Measurements from ENCODE around the gene SORCS2.

SORCS2 gene

DNA sequence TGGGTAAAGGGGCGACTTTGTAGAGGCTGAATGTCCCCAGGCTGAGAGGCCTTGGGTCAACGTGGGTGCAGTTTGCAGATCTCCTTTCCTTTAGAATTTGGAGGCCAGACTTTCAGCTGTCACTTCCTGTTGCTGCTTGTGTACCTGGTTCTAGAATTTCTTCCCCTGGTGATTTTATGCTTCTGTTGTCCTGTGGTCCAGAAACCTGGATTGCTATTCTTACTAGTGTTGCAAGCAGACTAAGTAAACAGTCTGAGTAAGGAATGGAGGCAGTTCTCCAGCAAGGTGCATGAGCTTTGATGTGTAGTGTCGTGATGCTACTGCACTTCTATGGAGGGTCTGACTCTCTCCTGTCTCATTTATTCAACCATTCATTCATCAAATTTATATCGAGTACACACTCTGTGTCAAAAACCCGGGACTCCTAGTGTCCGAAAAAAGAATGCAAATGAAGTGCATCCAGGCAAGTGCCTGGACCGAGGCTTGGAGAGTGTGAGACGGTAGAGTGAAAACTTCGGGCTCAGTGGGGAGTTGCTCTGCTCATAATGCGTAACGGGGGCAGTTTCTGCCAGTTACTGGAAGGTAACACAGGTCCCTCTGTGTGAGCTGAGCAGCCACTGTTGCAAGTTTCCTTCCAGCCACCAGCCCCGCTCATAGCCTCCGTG, 83.3 kb downstream of the SORCS2 start:
- POLR2A ChIA-PET (ENCODE audit: low non-redundant PET) = no interaction called here
- CTCF ChIA-PET = no interaction called here
- H3K27ac ChIP-seq = no peak overlapping the region

DNA sequence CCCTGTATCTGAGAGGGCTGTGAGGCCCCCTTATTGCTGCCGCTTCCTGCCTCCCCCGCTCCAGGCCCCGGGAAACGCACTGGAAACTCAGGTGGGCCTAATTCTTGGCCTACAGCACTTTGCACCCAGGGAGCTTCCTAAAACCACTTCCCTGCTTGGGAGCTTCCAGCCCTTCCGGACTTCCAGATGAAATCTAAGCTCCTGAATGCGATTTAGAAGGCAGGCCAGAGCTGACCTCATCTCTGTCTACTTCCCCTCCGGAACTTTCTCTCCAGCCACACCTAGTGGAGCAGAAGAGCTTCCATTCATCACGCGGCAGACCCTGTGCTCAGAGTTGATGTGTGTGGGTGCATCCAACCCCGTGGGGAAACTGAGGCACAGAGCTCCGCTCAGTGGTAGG, 84.2 kb downstream of the SORCS2 start:
- ChIA-PET CTCF (interaction anchor here (0.5 kb wide), 1 partner anchor 1477 kb away, joined by 4 read pairs; no protein-coding TSS in a partner anchor), POLR2A (ENCODE audit: low non-redundant PET) (no interaction called here)
- TF ChIP-seq, protein P1, sequence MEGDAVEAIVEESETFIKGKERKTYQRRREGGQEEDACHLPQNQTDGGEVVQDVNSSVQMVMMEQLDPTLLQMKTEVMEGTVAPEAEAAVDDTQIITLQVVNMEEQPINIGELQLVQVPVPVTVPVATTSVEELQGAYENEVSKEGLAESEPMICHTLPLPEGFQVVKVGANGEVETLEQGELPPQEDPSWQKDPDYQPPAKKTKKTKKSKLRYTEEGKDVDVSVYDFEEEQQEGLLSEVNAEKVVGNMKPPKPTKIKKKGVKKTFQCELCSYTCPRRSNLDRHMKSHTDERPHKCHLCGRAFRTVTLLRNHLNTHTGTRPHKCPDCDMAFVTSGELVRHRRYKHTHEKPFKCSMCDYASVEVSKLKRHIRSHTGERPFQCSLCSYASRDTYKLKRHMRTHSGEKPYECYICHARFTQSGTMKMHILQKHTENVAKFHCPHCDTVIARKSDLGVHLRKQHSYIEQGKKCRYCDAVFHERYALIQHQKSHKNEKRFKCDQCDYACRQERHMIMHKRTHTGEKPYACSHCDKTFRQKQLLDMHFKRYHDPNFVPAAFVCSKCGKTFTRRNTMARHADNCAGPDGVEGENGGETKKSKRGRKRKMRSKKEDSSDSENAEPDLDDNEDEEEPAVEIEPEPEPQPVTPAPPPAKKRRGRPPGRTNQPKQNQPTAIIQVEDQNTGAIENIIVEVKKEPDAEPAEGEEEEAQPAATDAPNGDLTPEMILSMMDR (conservative IDR thresholded peaks at IDR 0.05; ENCODE audit: low read depth) = no peak
- no peak overlapping the region for H3K27ac ChIP-seq
- DNase-seq (ENCODE audit: low spot score) = no peak

More for the DNA sequence above, 83.3 kb downstream of the SORCS2 start:
- no peak for DNase-seq (ENCODE audit: low spot score)
- TF ChIP-seq, protein P1 (conservative IDR thresholded peaks at IDR 0.05; ENCODE audit: low read depth) = no peak

DNA sequence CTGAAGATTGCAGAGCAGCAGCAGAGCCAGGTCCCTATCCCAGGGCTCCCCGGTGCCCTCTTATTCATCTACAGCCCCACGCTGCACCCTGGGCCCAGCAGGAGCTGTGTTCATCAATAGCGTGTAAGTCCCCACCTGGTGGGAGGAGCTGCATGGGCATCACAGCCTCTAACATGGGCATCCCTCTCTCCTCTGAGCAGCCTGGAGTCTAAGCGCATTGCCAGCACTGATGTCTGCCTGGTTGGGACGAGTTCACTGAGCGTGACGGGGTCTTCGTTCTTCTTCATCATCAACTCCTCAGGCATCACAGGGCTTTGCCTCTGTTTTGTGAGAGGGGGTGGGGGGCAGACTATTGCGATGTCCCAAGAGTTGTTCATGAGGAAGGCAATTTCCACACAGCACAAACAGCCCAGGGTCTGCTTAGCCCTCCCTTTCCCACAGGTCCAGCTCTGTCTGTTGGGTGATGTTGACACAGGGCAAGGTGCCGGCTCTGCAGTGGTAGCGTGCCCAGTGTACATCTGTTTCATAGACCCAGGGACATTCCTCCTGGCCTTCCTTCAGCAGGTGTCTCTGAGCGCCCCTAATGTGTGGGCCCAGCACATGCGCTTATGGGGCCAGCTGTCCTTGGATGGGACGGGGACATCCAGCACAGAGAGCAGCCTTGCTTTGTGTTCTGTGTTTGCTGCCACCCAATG, 85.9 kb downstream of the SORCS2 start:
- POLR2A ChIA-PET (ENCODE audit: low non-redundant PET) = no interaction called here

DNA sequence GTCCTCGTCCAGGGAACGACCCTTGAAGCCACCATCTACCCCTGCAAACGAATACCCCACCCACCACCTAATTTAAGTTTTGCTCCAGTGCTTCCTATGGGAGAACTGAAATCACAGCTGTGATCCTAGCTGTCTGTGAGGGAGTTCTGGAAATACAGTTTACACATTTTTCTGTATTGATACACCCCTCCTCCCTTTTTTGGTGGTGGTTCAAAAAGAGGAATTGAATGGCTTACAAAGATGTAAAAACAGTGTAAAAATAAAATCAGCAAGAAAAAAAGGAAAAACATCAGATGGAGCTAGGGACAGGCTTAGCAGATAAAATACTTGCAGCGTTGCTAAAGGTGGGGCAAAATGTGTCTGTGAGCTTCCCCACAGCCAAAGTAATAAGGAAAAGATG, 86.6 kb downstream of the SORCS2 start:
- TF ChIP-seq, protein P1 (conservative IDR thresholded peaks at IDR 0.05; ENCODE audit: low read depth) = no peak
- ChIA-PET CTCF (interaction anchor here (0.6 to 0.7 kb wide), 2 partner anchors 25 to 806 kb away, joined by 3 read pairs; no protein-coding TSS in a partner anchor), POLR2A (ENCODE audit: low non-redundant PET) (no interaction called here)
- no peak for DNase-seq (ENCODE audit: low spot score)
- H3K27ac ChIP-seq = no peak overlapping the region

More for the DNA sequence above, 85.9 kb downstream of the SORCS2 start:
- TF ChIP-seq, protein P1 (conservative IDR thresholded peaks at IDR 0.05; ENCODE audit: low read depth) = no peak
- no peak for DNase-seq (ENCODE audit: low spot score)
- no peak overlapping the region for H3K27ac ChIP-seq
- CTCF ChIA-PET = interaction anchor here (0.6 kb wide), 1 partner anchor 26 kb away, joined by 3 read pairs; no protein-coding TSS in a partner anchor

DNA sequence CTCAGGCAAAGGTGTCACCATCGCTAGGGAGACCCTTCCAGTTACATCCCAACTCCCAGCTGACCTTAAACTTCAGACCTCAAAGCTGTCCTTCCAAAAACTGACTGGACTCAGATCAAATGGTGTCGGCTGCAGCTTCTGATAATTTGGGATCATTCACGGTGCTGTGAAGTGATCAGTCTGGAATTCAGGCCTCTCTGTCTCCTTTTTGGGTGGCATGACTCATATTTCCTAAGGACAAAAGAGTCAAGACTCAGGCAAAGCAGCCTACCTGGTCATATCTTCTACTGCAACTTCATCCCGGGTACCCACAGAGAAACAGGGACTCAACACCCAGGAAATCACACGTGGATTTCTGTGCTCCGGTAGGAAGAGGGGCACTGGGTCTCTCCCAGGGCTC, 87.6 kb downstream of the SORCS2 start:
- POLR2A ChIA-PET (ENCODE audit: low non-redundant PET) = no interaction called here
- TF ChIP-seq, protein P1 (conservative IDR thresholded peaks at IDR 0.05; ENCODE audit: low read depth) = no peak
- DNase-seq (ENCODE audit: low spot score) = peak; percentile 49
- no peak overlapping the region for H3K27ac ChIP-seq
- CTCF ChIA-PET = interaction anchor here (0.6 to 0.7 kb wide), 3 partner anchors 88 to 130 kb away, joined by 3 to 4 read pairs (median 3); partner anchors contain the start of gene SORCS2

DNA sequence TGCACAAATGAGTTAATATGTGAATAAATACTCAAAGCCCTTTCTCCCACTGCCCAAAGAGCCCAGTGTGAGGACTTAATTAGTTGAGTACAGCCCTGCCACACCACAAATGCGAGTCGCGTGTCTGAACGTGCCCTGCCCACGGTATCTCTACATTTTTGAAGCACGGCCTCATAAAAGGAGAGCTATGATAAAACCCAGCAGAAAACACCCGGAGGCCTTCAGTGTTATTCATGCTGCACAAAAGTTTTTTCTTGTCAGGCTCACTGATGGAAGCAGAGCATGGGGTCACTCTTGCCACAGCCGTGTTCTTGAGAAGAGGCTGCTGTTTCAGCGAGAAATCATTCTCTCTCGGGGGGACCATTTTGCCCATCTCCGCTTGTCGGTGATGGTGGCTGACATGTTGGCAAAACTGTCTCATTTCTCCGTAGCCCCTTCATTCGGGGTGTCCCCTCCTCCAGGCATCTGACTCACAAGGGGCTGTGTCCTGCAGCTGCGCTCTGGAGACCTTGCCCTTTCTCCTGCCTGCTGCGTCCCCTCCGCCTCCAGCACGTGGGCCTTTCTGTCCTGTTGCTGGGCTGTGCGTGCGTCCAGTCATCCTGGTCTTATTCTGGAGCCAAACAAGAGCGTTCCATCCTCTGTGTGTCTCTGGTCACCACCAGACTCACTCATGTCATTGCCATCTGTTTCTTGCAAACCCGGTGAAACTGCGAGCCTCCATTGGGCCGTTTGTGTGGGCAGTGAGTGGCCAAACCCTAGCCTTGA, 88.8 kb downstream of the SORCS2 start:
- TF ChIP-seq, protein P1 (conservative IDR thresholded peaks at IDR 0.05; ENCODE audit: low read depth) = no peak
- peak overlapping the region; percentile 53 for H3K27ac ChIP-seq
- DNase-seq (ENCODE audit: low spot score) = peak; percentile 82
- POLR2A ChIA-PET (ENCODE audit: low non-redundant PET) = no interaction called here
- CTCF ChIA-PET = no interaction called here

Data from RWPE1 (cell line).